Endothelial cell (in vitro differentiated cells): ENCODE data around the gene PANK4. TPM values are rescaled to one million over a fixed set of nuclear protein-coding genes. Genes with fewer than 3 reads are reported as not detected.

Source experiments
- DNase-seq: peaks from one replicate; pipeline ENCODE4 v3.0.0; 2021; ENCODE audit warnings: low spot score
- H3K27ac Mint-ChIP-seq: one replicate; pipeline ENCODE4 v1.8.0; 2021; ENCODE audit warnings: mixed read lengths, inconsistent platforms; ENCODE audit not compliant: unreplicated experiment
- H3K27me3 Mint-ChIP-seq: one replicate; pipeline ENCODE4 v1.8.0; 2021; ENCODE audit warnings: mild to moderate bottlenecking, moderate library complexity, mixed read lengths, inconsistent platforms; ENCODE audit not compliant: unreplicated experiment
- H3K36me3 Mint-ChIP-seq: one replicate; pipeline ENCODE4 v1.8.0; 2021; ENCODE audit warnings: mild to moderate bottlenecking, low read depth, mixed read lengths, inconsistent platforms; ENCODE audit not compliant: unreplicated experiment
- H3K4me1 Mint-ChIP-seq: one replicate; pipeline ENCODE4 v1.8.0; 2021; ENCODE audit warnings: mild to moderate bottlenecking, mixed read lengths, inconsistent platforms; ENCODE audit not compliant: unreplicated experiment
- H3K4me3 Mint-ChIP-seq: one replicate; pipeline ENCODE4 v1.8.0; 2021; ENCODE audit warnings: mild to moderate bottlenecking, mixed read lengths, inconsistent platforms; ENCODE audit not compliant: unreplicated experiment
- H3K9me3 Mint-ChIP-seq: one replicate; pipeline ENCODE4 v1.8.0; 2021; ENCODE audit warnings: mixed read lengths, inconsistent platforms; ENCODE audit not compliant: unreplicated experiment
- total RNA-seq: library from RNA; stranded (reverse); fragmentation: NEBNext Ultra II Directional; extraction: Animal tissue kit (Norgen Biotek cat#: 25700); gene quantifications from one replicate; pipeline ENCODE4 v1.2.1, GENCODE V29; 2021; ENCODE audit not compliant: unreplicated experiment
- TF ChIP-seq, protein P1 (sequence below): fragments of 200-600 bp; sonication (generic); IDR thresholded peaks from one replicate; pipeline ENCODE4 v1.5.0; 2021; ENCODE audit warnings: antibody characterized with exemption; ENCODE audit not compliant: unreplicated experiment

The PANK4 gene
- total RNA-seq, 1 donor from 2014 or later, result 32.3 TPM

DNA sequence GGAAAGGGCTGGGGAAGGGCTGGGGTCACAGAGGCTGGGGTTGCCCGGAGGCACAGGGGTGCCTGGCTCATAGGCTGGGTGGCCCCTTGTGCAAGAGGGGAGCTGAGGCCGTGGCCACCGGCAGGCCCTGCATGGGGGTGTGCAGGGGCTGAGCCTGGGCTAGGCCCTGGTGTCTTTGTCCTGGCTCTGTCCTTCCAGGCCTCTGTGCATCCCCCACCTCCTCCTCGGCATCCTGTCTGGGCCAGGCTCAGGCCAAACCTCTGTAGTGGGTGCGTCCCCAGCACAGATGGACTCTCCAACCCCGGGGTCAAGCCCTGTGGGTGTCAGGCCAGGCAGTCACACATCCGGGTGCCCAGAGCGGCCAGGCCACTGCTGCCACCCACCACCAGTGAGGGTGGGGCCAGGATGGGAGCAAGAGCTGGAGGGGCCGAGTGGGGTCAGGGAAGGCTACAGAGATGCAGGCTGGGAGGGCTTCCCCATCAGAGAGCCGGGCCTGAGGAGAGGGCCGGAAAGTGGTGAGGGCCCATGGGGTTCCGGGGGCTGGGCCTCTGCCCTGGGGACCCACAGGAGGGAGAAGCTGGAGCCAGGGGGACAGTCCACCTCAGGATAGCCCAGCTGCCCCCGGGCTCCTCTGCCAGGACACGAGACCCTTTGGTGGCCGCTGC, 19.4 kb downstream of the PANK4 start:
- Mint-ChIP-seq H3K36me3 (peaks cover 10% of the 10 kb centered on the region), H3K27me3 (peaks cover 3% of the 10 kb centered on the region), H3K4me3 (no peak overlapping the region), H3K4me1 (no peaks in the 10 kb centered on the region), H3K27ac (no peak overlapping the region), H3K9me3 (no peaks in the 10 kb centered on the region)
- DNase-seq, result no peak
- TF ChIP-seq, protein P1, sequence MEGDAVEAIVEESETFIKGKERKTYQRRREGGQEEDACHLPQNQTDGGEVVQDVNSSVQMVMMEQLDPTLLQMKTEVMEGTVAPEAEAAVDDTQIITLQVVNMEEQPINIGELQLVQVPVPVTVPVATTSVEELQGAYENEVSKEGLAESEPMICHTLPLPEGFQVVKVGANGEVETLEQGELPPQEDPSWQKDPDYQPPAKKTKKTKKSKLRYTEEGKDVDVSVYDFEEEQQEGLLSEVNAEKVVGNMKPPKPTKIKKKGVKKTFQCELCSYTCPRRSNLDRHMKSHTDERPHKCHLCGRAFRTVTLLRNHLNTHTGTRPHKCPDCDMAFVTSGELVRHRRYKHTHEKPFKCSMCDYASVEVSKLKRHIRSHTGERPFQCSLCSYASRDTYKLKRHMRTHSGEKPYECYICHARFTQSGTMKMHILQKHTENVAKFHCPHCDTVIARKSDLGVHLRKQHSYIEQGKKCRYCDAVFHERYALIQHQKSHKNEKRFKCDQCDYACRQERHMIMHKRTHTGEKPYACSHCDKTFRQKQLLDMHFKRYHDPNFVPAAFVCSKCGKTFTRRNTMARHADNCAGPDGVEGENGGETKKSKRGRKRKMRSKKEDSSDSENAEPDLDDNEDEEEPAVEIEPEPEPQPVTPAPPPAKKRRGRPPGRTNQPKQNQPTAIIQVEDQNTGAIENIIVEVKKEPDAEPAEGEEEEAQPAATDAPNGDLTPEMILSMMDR, result no peak

DNA sequence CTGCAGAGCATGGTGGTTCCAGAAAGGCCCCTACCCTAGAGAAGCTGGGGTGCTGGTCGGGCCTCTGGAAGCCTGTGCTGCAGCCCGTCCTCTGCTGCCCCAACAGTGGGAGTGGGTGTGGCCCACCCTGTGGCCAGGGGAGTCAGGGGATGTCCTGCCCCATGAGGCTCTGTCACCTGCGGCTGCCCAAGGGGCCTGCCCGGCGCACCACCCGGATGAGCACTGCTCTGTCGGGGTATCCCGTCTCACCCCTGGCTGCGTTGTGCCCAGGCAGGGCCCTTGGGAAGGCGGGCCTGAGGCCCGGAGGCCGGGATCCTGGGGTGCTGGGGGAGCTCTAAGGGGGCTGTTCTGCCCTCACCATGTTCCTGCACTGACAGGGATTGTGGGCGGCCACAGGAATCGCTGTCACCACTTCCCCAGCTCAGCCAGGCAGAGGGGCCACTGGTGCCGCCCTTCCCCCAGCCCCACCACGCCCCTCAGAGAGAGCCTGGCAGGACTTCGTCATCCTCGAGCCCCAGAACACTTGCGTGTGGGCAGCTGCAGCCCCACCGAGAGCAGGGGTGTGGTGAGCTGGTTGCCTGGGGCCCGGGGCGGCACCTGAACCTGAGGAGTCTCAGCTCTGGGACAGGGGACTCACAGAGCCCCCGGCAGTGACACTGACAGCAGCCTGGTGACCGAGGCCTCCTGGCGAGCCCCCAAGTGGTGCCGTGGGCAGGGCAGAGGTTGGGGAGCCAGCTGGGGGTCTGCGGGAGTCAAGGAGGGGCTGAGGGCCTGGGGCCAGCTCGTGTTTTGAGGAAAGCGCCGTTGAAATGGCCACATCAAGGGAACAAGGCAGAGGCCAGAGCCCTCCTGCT, 20.2 kb downstream of the PANK4 start:
- Mint-ChIP-seq H3K9me3 (no peaks in the 10 kb centered on the region), H3K4me3 (no peak overlapping the region), H3K27me3 (no peaks in the 10 kb centered on the region), H3K4me1 (no peaks in the 10 kb centered on the region), H3K36me3 (peaks cover 6% of the 10 kb centered on the region), H3K27ac (no peak overlapping the region)
- TF ChIP-seq, protein P1, result no peak
- no peak for DNase-seq

DNA sequence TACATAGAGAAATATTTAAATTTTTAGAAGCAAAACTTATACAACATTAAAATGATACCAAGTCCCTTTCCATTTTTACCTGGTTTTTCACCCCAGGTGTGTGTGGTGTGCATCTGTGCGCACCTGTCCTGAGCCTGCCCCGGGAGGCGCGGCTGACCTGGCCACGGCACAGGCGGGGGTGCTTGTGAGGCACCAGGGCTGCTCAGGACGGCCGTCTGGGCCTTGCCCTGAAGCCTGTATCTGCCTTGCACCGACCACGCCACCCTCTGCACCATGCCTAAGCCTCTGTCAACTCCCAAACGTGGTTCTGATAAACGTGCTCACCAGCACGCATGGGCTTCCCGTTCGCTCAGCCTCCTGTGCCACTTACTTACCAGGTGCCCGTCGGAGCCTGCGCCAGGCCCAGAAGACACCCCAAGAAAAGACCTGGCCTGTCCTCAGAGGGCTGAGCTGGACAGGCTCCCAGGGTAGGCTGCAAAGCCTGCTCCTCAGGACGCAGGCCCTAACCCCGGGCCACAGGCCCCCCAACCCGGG, 20.9 kb downstream of the PANK4 start:
- TF ChIP-seq, protein P1, result no peak
- DNase-seq, result no peak
- Mint-ChIP-seq H3K9me3 (no peaks in the 10 kb centered on the region), H3K4me3 (no peak overlapping the region), H3K4me1 (no peaks in the 10 kb centered on the region), H3K27me3 (no peaks in the 10 kb centered on the region), H3K27ac (no peak overlapping the region), H3K36me3 (peaks cover 6% of the 10 kb centered on the region)

DNA sequence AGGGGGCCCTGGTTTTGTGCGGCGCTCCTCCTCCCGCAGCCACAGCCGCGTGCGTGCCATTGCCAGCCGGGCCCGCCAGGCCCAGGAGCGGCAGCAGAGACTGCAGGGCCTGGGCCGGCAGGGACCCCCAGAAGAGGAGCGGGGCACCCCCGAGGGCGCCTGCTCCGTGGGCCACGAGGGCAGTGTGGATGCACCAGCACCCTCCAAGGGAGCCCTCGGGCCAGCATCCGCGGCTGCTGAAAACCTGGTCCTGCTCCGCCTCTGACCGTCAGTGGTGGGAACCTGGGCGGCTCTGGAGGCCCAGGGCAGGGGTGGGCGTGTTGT, 21.5 kb downstream of the PANK4 start:
- DNase-seq, result no peak
- Mint-ChIP-seq H3K9me3 (no peaks in the 10 kb centered on the region), H3K27me3 (no peaks in the 10 kb centered on the region), H3K4me3 (no peak overlapping the region), H3K36me3 (peaks cover 6% of the 10 kb centered on the region), H3K4me1 (no peaks in the 10 kb centered on the region), H3K27ac (no peak overlapping the region)
- TF ChIP-seq, protein P1, result no peak
